A673 (cell line): ENCODE measurements around the gene OR10G3. TPM values are rescaled to one million over a fixed set of nuclear protein-coding genes. Genes with fewer than 3 reads are reported as not detected.

Source experiments
- BruUV-seq: library from RNA; stranded (reverse); fragments of 400-500 nt; replicated peaks from 2 replicates; lab custom pipeline; 2021; lab: Mats Ljungman, UMichigan
- CTCF ChIA-PET: fragments of 300-600 bp; sonication (Branson Sonifier 250); formaldehyde crosslinking; loops from one replicate; lab custom pipeline; 2022; ENCODE audit warnings: antibody characterized with exemption; lab: Charles Lee
- POLR2A ChIA-PET: fragments of 300-600 bp; sonication (Branson Sonifier 250); formaldehyde crosslinking; loops from one replicate; lab custom pipeline; 2022; ENCODE audit warnings: antibody characterized with exemption; ENCODE audit not compliant: low non-redundant PET; lab: Charles Lee
- DNase-seq: peaks from one replicate; pipeline ENCODE4 v3.0.0-alpha.2; 2015; ENCODE audit warnings: low spot score
- H3K27ac ChIP-seq: fragments of 200-600 bp; sonication (generic); 2 replicates; pipeline ENCODE4 v1.5.1; 2016; ENCODE audit warnings: mixed run types, low read depth, mild to moderate bottlenecking, mixed read lengths, antibody characterized with exemption, low read length; ENCODE audit not compliant: poor library complexity, severe bottlenecking
- H3K27me3 ChIP-seq: fragments of 200-600 bp; sonication (generic); replicated peaks from 2 replicates; pipeline ENCODE4 v1.6.1; 2017; ENCODE audit warnings: mixed run types, low read depth, mild to moderate bottlenecking, mixed read lengths, antibody characterized with exemption, low read length; ENCODE audit not compliant: insufficient read depth, poor library complexity
- H3K36me3 ChIP-seq: fragments of 200-600 bp; sonication (generic); 2 replicates; pipeline ENCODE4 v1.6.1; 2016; ENCODE audit warnings: mixed run types, mild to moderate bottlenecking, mixed read lengths, antibody characterized with exemption, low read length; ENCODE audit not compliant: insufficient read depth, poor library complexity, severe bottlenecking
- H3K4me1 ChIP-seq: fragments of 200-600 bp; sonication (generic); 2 replicates; pipeline ENCODE4 v1.6.1; 2017; ENCODE audit warnings: mixed run types, mild to moderate bottlenecking, mixed read lengths, antibody characterized with exemption, low read length; ENCODE audit not compliant: insufficient read depth, poor library complexity, severe bottlenecking
- H3K4me3 ChIP-seq: fragments of 200-600 bp; sonication (generic); 2 replicates; pipeline ENCODE4 v1.5.1; 2016; ENCODE audit warnings: low read depth, mixed run types, mild to moderate bottlenecking, mixed read lengths, low read length; ENCODE audit not compliant: poor library complexity, severe bottlenecking
- H3K9me3 ChIP-seq: fragments of 200-600 bp; sonication (generic); 2 replicates; pipeline ENCODE4 v1.6.1; 2016; ENCODE audit warnings: mixed run types, low read depth, mild to moderate bottlenecking, mixed read lengths, antibody characterized with exemption, low read length; ENCODE audit not compliant: poor library complexity, severe bottlenecking
- EZH2 ChIP-seq: fragments of 200-600 bp; sonication (generic); IDR thresholded peaks from 2 replicates; pipeline ENCODE4 v1.6.1; 2017; ENCODE audit warnings: borderline replicate concordance, low read depth, mild to moderate bottlenecking, mixed read lengths, antibody characterized with exemption, low read length; ENCODE audit not compliant: poor library complexity, severe bottlenecking
- intact Hi-C: fragments of 100-400 bp; cut with micrococcal nuclease; formaldehyde crosslinking; loops from one replicate; pipeline ENCODE4 v1.10.0; 2022; ENCODE audit not compliant: unreplicated experiment
- total RNA-seq: library from RNA; stranded (reverse); gene quantifications from 2 replicates; pipeline ENCODE4 v1.2.3, GENCODE V29; 2021
- TF ChIP-seq, protein P1 (sequence below): fragments of 300-800, 200-600 bp; sonication (generic); conservative IDR thresholded peaks from 2 replicates; pipeline ENCODE4 v1.5.1; 2017; ENCODE audit warnings: low read depth, mild to moderate bottlenecking, antibody characterized with exemption, low read length, moderate library complexity, mixed read lengths

Gene OR10G3
- total RNA-seq, 1 experiment from 2014 or later, result not detected

DNA sequence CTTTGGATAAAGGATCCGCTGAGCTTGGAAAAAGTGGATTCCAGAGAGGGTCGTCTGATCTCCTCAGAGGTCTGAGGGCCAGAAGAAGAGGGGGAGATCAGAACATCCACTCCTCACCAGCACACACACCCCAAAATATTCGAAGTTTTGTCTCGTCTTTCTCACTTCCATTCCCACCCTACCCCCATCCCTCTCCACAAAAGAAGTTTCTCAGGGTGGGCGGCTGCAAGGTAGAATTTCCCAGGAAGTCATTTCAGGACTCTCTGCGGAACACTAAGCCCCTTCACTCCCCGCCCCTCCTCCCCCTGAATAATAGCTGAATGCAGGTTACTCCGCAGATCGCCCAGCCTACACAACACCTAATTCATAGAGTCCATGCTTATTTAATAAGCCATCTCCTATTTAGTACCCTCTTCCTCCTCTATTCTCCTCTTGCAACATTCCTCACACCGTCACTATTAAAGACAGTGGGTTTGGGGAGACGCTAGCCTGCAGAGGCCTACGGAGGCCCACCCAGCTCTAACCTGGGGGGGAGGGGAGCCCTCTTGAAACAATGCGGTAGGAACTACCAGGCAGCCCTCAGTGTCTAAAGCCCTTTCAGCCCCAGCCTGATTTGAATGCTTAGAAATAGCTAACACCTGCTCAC lies 53.1 kb downstream of the OR10G3 start:
- BruUV-seq, result no TSS peak
- Histone ChIP-seq H3K27ac (peak overlapping the region; percentile 85), H3K9me3 (no peaks in the 10 kb centered on the region), H3K4me3 (peak overlapping the region; percentile 92), H3K27me3 (no peaks in the 10 kb centered on the region), H3K4me1 (peaks cover 57% of the 10 kb centered on the region), H3K36me3 (peaks cover 41% of the 10 kb centered on the region)
- no peak for TF ChIP-seq EZH2
- TF ChIP-seq, protein P1, sequence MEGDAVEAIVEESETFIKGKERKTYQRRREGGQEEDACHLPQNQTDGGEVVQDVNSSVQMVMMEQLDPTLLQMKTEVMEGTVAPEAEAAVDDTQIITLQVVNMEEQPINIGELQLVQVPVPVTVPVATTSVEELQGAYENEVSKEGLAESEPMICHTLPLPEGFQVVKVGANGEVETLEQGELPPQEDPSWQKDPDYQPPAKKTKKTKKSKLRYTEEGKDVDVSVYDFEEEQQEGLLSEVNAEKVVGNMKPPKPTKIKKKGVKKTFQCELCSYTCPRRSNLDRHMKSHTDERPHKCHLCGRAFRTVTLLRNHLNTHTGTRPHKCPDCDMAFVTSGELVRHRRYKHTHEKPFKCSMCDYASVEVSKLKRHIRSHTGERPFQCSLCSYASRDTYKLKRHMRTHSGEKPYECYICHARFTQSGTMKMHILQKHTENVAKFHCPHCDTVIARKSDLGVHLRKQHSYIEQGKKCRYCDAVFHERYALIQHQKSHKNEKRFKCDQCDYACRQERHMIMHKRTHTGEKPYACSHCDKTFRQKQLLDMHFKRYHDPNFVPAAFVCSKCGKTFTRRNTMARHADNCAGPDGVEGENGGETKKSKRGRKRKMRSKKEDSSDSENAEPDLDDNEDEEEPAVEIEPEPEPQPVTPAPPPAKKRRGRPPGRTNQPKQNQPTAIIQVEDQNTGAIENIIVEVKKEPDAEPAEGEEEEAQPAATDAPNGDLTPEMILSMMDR, result no peak
- intact Hi-C loops, result loop anchor here (1.0 kb wide), 1 partner anchor 8 kb away; no protein-coding TSS in a partner anchor
- DNase-seq, result peak; percentile 45
- ChIA-PET CTCF (interaction anchor here (0.6 to 1.2 kb wide), 3 partner anchors 7 to 621 kb away, joined by 3 to 4 read pairs (median 3); no protein-coding TSS in a partner anchor), POLR2A (interaction anchor here (0.6 to 1.3 kb wide), 3 partner anchors 8 to 94 kb away, joined by 4 to 7 read pairs (median 5); no protein-coding TSS in a partner anchor)

DNA sequence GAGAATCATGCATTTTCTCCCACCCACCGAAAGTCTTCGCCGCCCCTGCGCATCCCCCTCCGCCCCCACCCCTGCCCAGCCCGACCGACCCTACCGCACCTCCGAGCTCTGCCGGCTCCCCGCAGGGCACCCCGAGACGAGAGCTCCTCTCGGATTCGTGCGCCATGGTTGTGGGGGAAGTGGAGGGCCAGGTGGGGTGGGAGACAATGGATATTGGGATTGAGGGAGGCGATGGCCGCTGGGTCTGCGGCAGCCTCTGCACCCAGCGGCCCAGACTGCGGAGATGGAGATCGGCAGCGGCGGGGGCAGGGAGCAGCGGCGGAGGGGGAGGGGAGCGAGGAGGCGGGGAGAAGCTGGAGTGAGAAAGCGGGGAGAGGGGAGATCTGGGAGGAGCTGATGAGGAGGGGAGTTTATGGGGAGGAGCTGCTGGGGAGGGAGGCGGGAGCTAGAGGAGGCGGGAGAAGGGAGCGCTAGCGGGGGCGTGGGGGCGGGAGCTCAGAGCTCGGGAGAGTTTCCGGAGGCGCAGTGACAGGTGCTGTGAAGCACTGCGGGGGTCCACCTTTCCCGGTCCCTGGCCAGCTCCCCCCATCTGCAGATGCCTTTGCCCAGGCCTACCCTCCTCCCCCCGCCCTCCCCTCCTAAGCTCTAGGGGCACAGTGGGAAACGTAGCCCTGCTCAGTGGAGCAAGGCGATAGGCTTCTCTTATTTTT lies 53.8 kb downstream of the OR10G3 start, which contains the start of gene SALL2:
Gene SALL2 (minus strand): TSS at position 385 of the 710 bp plus-strand sequence. CDS start 219 bp downstream, at position 166.
- Histone ChIP-seq H3K4me3 (peak within 1 kb of the TSS; percentile 92), H3K9me3 (no peaks in the 10 kb centered on the region), H3K27me3 (no peaks in the 10 kb centered on the region), H3K27ac (peak within 1 kb of the TSS; percentile 85), H3K36me3 (peaks cover 48% of the 10 kb centered on the region), H3K4me1 (peaks cover 55% of the 10 kb centered on the region)
- POLR2A ChIA-PET, result interaction anchor here (0.6 to 1.3 kb wide), 3 partner anchors 8 to 117 kb away, joined by 3 to 7 read pairs (median 5); no protein-coding TSS in a partner anchor
- CTCF ChIA-PET, result interaction anchor here (0.6 to 1.2 kb wide), 4 partner anchors 8 to 622 kb away, joined by 3 to 4 read pairs (median 3); no protein-coding TSS in a partner anchor
- intact Hi-C loops, result loop anchor here (1.0 kb wide), 1 partner anchor 8 kb away; no protein-coding TSS in a partner anchor
- DNase-seq, result peak; percentile 94
- TF ChIP-seq EZH2, result no peak
- TF ChIP-seq, protein P1, result no peak
- BruUV-seq, result no TSS peak

DNA sequence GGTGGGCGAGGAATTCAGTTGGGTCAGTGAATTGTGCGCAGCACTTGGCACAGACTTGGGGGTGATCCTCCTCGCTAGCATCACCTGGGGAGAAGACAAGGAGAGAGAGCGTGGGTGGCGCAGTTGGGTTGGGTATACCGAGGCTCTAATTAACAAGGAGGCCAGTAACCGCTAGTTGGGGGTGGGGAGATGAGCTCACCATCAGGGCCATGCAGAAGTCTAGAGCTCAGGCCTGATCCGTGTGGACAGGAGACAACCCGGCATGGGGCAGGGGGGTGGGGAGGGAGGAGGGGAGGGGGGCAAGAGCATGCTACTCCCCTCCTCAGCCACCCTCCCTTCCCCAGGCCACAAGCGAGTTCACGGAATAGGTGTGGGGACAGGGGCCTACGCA lies 54.3 kb downstream of the OR10G3 start:
- ChIA-PET POLR2A (interaction anchor here (0.6 to 1.3 kb wide), 4 partner anchors 9 to 116 kb away, joined by 3 to 7 read pairs (median 5); no protein-coding TSS in a partner anchor), CTCF (interaction anchor here (0.6 kb wide), 1 partner anchor 45 kb away, joined by 3 read pairs; no protein-coding TSS in a partner anchor)
- peaks cover 52% of the 10 kb centered on the region for H3K36me3 ChIP-seq
- H3K4me1 ChIP-seq, result peaks cover 49% of the 10 kb centered on the region
- H3K4me3 ChIP-seq, result peak overlapping the region; percentile 92
- BruUV-seq, result no TSS peak
- intact Hi-C loops, result no loop called here
- no peak for TF ChIP-seq EZH2
- TF ChIP-seq, protein P1, result no peak
- H3K27me3 ChIP-seq, result no peaks in the 10 kb centered on the region
- DNase-seq, result peak; percentile 43
- peak overlapping the region; percentile 85 for H3K27ac ChIP-seq
- no peaks in the 10 kb centered on the region for H3K9me3 ChIP-seq
